Left lung (tissue), 10 donors: ENCODE data around the gene CUTC. TPM values are rescaled to one million over a fixed set of nuclear protein-coding genes. Genes with fewer than 3 reads are reported as not detected.
A peak's percentile ranks its signal among the peaks of the same experiment; 100 is the strongest.

ENCODE experiments used
- ATAC-seq: fragments of 200-7000 bp; cut with Tn5 transposase; one replicate; pipeline ENCODE4 v1.9.1; 2020; ENCODE audit warnings: moderate library complexity
- DNase-seq, 4 donors: peaks; one replicate each; pipeline ENCODE4 v3.0.0-alpha.2; 2013 to 2020
- H3K27ac ChIP-seq, 2 donors: fragments of 200-600 bp; sonication (generic) in 1 of 2; one replicate each; pipeline versions ENCODE4 v1.5.0 to v1.8.0; 2020 to 2021
- H3K27me3 ChIP-seq, 2 donors: fragments of 200-600 bp; sonication (generic) in 1 of 2; one replicate each; pipeline versions ENCODE4 v1.5.0 to v1.8.0; 2020 to 2021
- H3K36me3 ChIP-seq, 2 donors: fragments of 200-600 bp; sonication (generic) in 1 of 2; one replicate each; pipeline versions ENCODE4 v1.5.0 to v1.8.0; 2020 to 2021
- H3K4me1 ChIP-seq, 2 donors: fragments of 200-600 bp; one replicate each; pipeline ENCODE4 v1.8.0; 2021
- H3K4me3 ChIP-seq, 2 donors: fragments of 200-600 bp; sonication (generic) in 1 of 2; one replicate each; pipeline versions ENCODE4 v1.5.0 to v1.8.0; 2020 to 2021; ENCODE audit warnings: mild to moderate bottlenecking in 1 of 2
- H3K9me3 ChIP-seq, 2 donors: fragments of 200-600 bp; sonication (generic) in 1 of 2; one replicate each; pipeline versions ENCODE4 v1.5.0 to v1.8.0; 2020 to 2021
- intact Hi-C, 2 donors: fragments of 100-400 bp; cut with DNase I; formaldehyde crosslinking; loops; one replicate each; pipeline versions ENCODE4 v1.11.2 to v1.14.2; 2022
- polyA plus RNA-seq, 6 donors: library from polyadenylated mRNA; unstranded; fragments of 120-200 nt; gene quantifications; one replicate each; pipeline ENCODE4 v1.2.1, GENCODE V29; 2013; ENCODE audit not compliant: insufficient read length in 6 of 6
- total RNA-seq, 2 donors: library from RNA; stranded (reverse); fragmentation: NEBNext Ultra II Directional; extraction: Animal tissue kit (Norgen Biotek cat#: 25700); gene quantifications; one replicate each; pipeline ENCODE4 v1.2.1, GENCODE V29; 2021
- TF ChIP-seq, protein P1 (sequence below), 2 donors: fragments of 200-600 bp; sonication (generic) in 1 of 2; IDR thresholded peaks; one replicate each; pipeline versions ENCODE4 v1.5.0 to v1.8.0; 2021; ENCODE audit warnings: antibody characterized with exemption in 2 of 2
- donor health status: DM: no; HTN: yes; CAD: no.
- donor health status: DM: no; HTN: no; CAD: no.

The CUTC gene
- total and polyA plus RNA-seq, 8 donors: 12.3 to 28.4 (median 22.4) TPM

DNA sequence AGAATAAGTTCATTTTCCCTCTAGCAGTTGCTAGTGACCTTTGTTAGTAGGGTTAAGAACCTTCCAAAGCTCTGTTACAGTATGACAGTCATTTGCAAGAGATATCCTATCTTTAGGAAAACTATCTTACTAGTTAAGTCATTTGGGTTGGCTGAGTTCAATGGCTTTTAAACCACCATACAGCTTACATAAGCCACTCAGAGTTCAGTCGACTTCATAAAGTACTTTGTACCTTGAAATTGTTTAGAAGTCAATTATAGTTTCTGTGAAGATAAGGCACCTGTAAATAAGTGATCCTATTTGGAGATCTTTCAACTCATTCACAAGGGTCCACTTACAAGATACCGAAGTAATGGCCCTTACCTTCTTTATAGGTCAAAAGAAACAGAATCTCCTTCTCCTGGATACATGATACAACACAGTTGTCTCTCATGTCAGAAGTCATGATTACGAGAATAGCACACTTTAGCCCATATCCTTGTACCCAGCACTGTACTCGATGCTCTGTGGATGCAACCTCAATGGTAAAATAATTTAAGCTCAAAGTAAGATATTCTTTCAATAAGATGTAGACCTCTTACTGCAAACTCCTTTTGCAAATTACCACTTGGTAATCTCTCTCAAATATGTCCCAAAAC is 38.5 kb downstream of the CUTC start:
- H3K27me3 ChIP-seq: no peaks in the 10 kb centered on the region
- DNase-seq (no peak), ATAC-seq (no peak)
- no peak overlapping the region for H3K27ac ChIP-seq
- TF ChIP-seq, protein P1, sequence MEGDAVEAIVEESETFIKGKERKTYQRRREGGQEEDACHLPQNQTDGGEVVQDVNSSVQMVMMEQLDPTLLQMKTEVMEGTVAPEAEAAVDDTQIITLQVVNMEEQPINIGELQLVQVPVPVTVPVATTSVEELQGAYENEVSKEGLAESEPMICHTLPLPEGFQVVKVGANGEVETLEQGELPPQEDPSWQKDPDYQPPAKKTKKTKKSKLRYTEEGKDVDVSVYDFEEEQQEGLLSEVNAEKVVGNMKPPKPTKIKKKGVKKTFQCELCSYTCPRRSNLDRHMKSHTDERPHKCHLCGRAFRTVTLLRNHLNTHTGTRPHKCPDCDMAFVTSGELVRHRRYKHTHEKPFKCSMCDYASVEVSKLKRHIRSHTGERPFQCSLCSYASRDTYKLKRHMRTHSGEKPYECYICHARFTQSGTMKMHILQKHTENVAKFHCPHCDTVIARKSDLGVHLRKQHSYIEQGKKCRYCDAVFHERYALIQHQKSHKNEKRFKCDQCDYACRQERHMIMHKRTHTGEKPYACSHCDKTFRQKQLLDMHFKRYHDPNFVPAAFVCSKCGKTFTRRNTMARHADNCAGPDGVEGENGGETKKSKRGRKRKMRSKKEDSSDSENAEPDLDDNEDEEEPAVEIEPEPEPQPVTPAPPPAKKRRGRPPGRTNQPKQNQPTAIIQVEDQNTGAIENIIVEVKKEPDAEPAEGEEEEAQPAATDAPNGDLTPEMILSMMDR (IDR thresholded peaks at IDR 0.05): no peak
- intact Hi-C loops: no loop called here
- no peaks in the 10 kb centered on the region for H3K36me3 ChIP-seq
- no peak overlapping the region for H3K4me3 ChIP-seq
- peaks cover 0 to 2% of the 10 kb centered on the region in 2 donors for H3K4me1 ChIP-seq
- no peaks in the 10 kb centered on the region for H3K9me3 ChIP-seq

DNA sequence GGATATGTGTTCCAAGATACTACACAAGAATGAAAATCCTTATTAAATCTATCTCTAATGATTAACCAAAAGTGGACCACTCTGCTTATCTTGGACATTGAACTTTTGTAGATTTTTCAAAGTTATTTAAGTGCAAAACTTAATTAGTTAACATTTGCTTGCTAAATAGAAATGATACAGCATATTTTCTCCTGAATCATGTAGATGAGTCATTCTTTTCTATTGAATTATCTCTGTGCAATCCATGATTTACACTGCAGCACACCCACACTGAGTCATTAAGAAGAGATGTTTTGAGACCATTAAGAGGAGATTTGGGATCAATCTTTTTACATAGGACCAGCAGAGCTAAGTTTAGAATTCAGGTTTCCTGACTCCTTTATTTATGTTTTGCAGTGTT is 43.8 kb downstream of the CUTC start:
- Histone ChIP-seq H3K9me3 (no peaks in the 10 kb centered on the region), H3K4me3 (no peak overlapping the region), H3K36me3 (no peaks in the 10 kb centered on the region), H3K4me1 (peaks cover 4 to 46% of the 10 kb centered on the region in 2 donors), H3K27ac (peak overlapping the region in 1 of 2 donors; percentile 45), H3K27me3 (no peaks in the 10 kb centered on the region)
- TF ChIP-seq, protein P1 (IDR thresholded peaks at IDR 0.05): no peak
- intact Hi-C loops: no loop called here
- ATAC-seq (peak; percentile 60), DNase-seq (no peak)

DNA sequence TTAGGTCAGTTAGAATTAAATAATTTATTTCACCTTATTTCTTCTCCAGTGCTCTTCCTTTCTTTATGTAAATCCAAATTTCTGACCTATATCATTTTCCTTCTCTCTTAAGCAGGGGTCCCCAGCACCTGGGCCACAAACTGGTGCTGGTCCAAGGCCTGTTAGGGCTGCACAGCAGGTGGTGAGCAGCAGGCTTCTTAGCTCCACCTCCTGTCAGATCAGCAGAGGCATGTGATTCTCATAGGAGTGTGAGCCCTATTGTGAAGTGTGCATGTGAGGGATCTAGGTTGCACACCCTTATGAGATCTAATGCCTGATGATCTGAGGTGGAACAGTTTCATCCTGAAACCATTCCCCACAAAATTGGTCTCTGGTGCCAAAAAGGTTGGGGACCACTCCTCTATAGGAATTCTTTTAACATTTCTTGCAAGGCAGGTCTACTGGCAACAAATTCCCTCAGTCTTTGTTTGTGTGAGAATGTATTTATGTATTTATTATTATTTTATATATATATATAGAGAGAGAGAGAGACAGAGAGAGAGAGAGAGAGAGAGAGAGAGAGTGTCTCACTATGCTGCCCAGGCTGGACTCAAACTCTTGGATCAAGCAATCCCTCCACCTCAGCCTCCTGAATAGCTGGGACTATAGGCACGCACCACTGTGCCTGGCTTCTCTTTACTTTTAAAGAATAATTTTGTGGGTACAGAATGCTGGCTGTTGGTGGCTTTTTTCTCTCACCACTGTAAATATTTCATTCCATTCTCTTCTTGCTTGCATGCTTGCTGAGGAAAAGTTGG is 46.1 kb downstream of the CUTC start:
- H3K27ac ChIP-seq: peak overlapping the region in 1 of 2 donors; percentile 83
- no peaks in the 10 kb centered on the region for H3K9me3 ChIP-seq
- TF ChIP-seq, protein P1 (IDR thresholded peaks at IDR 0.05): no peak
- H3K27me3 ChIP-seq: no peaks in the 10 kb centered on the region
- intact Hi-C loops: no loop called here
- H3K4me1 ChIP-seq: peaks cover 4 to 46% of the 10 kb centered on the region in 2 donors
- DNase-seq (no peak), ATAC-seq (peak; percentile 47)
- H3K4me3 ChIP-seq: no peak overlapping the region
- no peaks in the 10 kb centered on the region for H3K36me3 ChIP-seq

GRCh38 chr10:99779335-99779734 is 47.3 kb downstream of the CUTC start:
- ATAC-seq: peak; percentile 71
- Histone ChIP-seq H3K9me3 (no peaks in the 10 kb centered on the region), H3K36me3 (no peaks in the 10 kb centered on the region), H3K27ac (peak overlapping the region; percentile 65 to 83), H3K27me3 (no peaks in the 10 kb centered on the region), H3K4me1 (peaks cover 4 to 46% of the 10 kb centered on the region in 2 donors), H3K4me3 (no peak overlapping the region)
- intact Hi-C loops: no loop called here
- TF ChIP-seq, protein P1 (IDR thresholded peaks at IDR 0.05): no peak
- DNase-seq: peak in 1 of 4 donors; percentile 19

GRCh38 chr10:99781734-99782429 is 49.8 kb downstream of the CUTC start:
- H3K27me3 ChIP-seq: no peaks in the 10 kb centered on the region
- peaks cover 4 to 32% of the 10 kb centered on the region in 2 donors for H3K4me1 ChIP-seq
- ATAC-seq (no peak), DNase-seq (no peak)
- no peaks in the 10 kb centered on the region for H3K9me3 ChIP-seq
- intact Hi-C loops: no loop called here
- TF ChIP-seq, protein P1 (IDR thresholded peaks at IDR 0.05): no peak
- no peaks in the 10 kb centered on the region for H3K36me3 ChIP-seq
- no peak overlapping the region for H3K27ac ChIP-seq
- no peak overlapping the region for H3K4me3 ChIP-seq
